Activated CD8-positive, alpha-beta memory T cell treated with anti-CD3 and anti-CD28 coated beads, Interleukin-2, amount 10 ng/mL, durations not matched to agents 7 days and 5 days (primary cell): ENCODE measurements around the gene CSAD. TPM values are rescaled to one million over a fixed set of nuclear protein-coding genes. Genes with fewer than 3 reads are reported as not detected.
A peak's percentile ranks its signal among the peaks of the same experiment; 100 is the strongest.

Experiments
- ATAC-seq: fragments of 150-1000 bp; cut with Tn5 transposase; one replicate; pipeline ENCODE4 v1.10.0; 2021; ENCODE audit warnings: moderate library complexity
- CTCF ChIA-PET: fragments of 350-600 bp; sonication (Branson Sonifier 250); formaldehyde crosslinking; loops from one replicate; lab custom pipeline; 2021; ENCODE audit warnings: antibody characterized with exemption; lab: Charles Lee
- DNase-seq: peaks from one replicate; pipeline ENCODE4 v3.0.0-alpha.2; 2020
- H3K27ac Mint-ChIP-seq: one replicate; pipeline ENCODE4 v1.8.0; 2021; ENCODE audit warnings: mild to moderate bottlenecking, mixed read lengths
- H3K27me3 Mint-ChIP-seq: one replicate; pipeline ENCODE4 v1.8.0; 2021; ENCODE audit warnings: mixed read lengths
- H3K36me3 Mint-ChIP-seq: one replicate; pipeline ENCODE4 v1.8.0; 2021; ENCODE audit warnings: mild to moderate bottlenecking, mixed read lengths
- H3K4me1 Mint-ChIP-seq: one replicate; pipeline ENCODE4 v1.8.0; 2021; ENCODE audit warnings: mixed read lengths
- H3K4me3 Mint-ChIP-seq: one replicate; pipeline ENCODE4 v1.8.0; 2021; ENCODE audit warnings: mild to moderate bottlenecking, moderate library complexity, mixed read lengths
- H3K9me3 Mint-ChIP-seq: one replicate; pipeline ENCODE4 v1.8.0; 2022; ENCODE audit warnings: low read depth, mixed read lengths
- total RNA-seq, 2 experiments: library from RNA; stranded (reverse); gene quantifications; one replicate each; pipeline ENCODE4 v1.2.3, GENCODE V29; 2021

CSAD gene
- total RNA-seq: 10 to 100 TPM; 19.6 to 28.1 TPM

- peaks cover 32% of the 10 kb centered on the region for H3K36me3 Mint-ChIP-seq
These were observed at the start of gene CSAD, which contains the start of gene ZNF740 for GRCh38 chr12:53180220-53180930. CSAD (minus strand) TSS chr12:53180925; CDS start chr12:53173470, 7,455 bp downstream. ZNF740 (plus strand) TSS chr12:53180722; CDS start chr12:53181984, 1,262 bp downstream.

GRCh38 chr12:53230108-53230845 is 49.6 kb upstream of the CSAD start:
- H3K27ac Mint-ChIP-seq: no peak overlapping the region
- ATAC-seq (no peak), DNase-seq (no peak)
- CTCF ChIA-PET: interaction anchor here (1.1 to 1.6 kb wide), 5 partner anchors 11 to 21 kb away, joined by 3 to 6 read pairs (median 3); no protein-coding TSS in a partner anchor
- H3K27me3 Mint-ChIP-seq: no peaks in the 10 kb centered on the region
- no peaks in the 10 kb centered on the region for H3K9me3 Mint-ChIP-seq
- H3K4me3 Mint-ChIP-seq: no peak overlapping the region
- H3K4me1 Mint-ChIP-seq: peaks cover 31% of the 10 kb centered on the region
- no peaks in the 10 kb centered on the region for H3K36me3 Mint-ChIP-seq

More at GRCh38 chr12:53180220-53180930, at the start of gene CSAD, which contains the start of gene ZNF740:
- H3K9me3 Mint-ChIP-seq: no peaks in the 10 kb centered on the region
- CTCF ChIA-PET: interaction anchor here (0.6 to 5.9 kb wide), 21 partner anchors 10 to 243 kb away, joined by 3 to 52 read pairs (median 8); partner anchors contain the start of genes AAAS, ESPL1, PFDN5 and SOAT2
- peak within 1 kb of the TSS; percentile 85 for H3K4me3 Mint-ChIP-seq
- DNase-seq (peak; percentile 99), ATAC-seq (peak; percentile 98)
- H3K27me3 Mint-ChIP-seq: no peaks in the 10 kb centered on the region
- peaks cover 50% of the 10 kb centered on the region for H3K4me1 Mint-ChIP-seq
- peak within 1 kb of the TSS; percentile 98 for H3K27ac Mint-ChIP-seq

GRCh38 chr12:53229454-53229853 is 48.7 kb upstream of the CSAD start:
- no peaks in the 10 kb centered on the region for H3K9me3 Mint-ChIP-seq
- no peak overlapping the region for H3K4me3 Mint-ChIP-seq
- no peaks in the 10 kb centered on the region for H3K36me3 Mint-ChIP-seq
- no peak overlapping the region for H3K27ac Mint-ChIP-seq
- DNase-seq (no peak), ATAC-seq (no peak)
- no peaks in the 10 kb centered on the region for H3K27me3 Mint-ChIP-seq
- H3K4me1 Mint-ChIP-seq: peaks cover 34% of the 10 kb centered on the region
- CTCF ChIA-PET: interaction anchor here (0.8 to 1.3 kb wide), 4 partner anchors 10 to 92 kb away, joined by 3 to 5 read pairs (median 4); partner anchors contain the start of gene AAAS

DNA sequence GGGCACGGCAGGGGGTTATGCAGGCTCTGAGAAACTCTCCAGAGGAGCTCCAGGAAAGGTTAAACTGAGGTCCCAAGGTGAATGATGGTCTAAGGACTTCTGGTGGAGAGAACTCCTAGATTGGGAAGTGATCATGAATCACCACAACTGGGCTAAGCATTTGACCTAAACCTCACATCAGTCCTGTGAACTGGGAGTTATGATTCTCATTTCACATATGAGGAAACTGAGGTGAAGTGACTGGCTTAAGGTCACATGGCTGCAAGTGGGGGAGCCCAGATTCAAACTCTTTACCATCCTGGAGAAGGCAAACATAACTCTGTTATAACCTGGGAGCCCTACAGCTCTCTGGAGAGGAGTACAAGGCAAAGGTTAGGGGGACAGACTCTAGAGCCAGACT is 47.1 kb upstream of the CSAD start:
- Mint-ChIP-seq H3K36me3 (no peaks in the 10 kb centered on the region), H3K4me1 (peaks cover 35% of the 10 kb centered on the region)
- CTCF ChIA-PET: interaction anchor here (1.3 kb wide), 1 partner anchor 9 kb away, joined by 4 read pairs; no protein-coding TSS in a partner anchor

DNA sequence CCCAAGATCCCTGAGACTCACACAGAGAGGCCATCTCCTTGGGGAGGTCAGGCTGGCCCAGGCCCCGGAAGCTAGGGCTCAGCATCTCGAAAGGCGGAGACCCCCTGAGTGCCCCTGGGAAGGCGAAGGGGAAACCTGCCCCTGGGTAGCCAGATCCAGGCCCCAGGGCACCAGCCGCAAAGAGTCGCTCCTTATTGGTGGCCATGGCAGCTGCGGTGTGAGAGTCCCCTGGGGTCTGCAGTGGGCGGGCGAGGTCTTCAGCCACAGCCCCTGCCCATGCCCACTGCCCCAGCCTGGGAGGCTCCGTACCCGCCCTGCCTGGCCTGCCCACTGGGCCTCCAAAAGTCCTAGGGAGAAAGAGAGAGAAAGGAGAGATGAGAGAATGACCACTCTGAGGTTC is 46.6 kb upstream of the CSAD start:
- H3K4me3 Mint-ChIP-seq: no peak overlapping the region
- ATAC-seq: no peak
- no peak overlapping the region for H3K27ac Mint-ChIP-seq
- H3K27me3 Mint-ChIP-seq: no peaks in the 10 kb centered on the region
- peaks cover 35% of the 10 kb centered on the region for H3K4me1 Mint-ChIP-seq
- no peaks in the 10 kb centered on the region for H3K36me3 Mint-ChIP-seq
- CTCF ChIA-PET: no interaction called here
- H3K9me3 Mint-ChIP-seq: no peaks in the 10 kb centered on the region
- no peak for DNase-seq

More for the DNA sequence above, 47.1 kb upstream of the CSAD start:
- ATAC-seq: no peak
- no peaks in the 10 kb centered on the region for H3K27me3 Mint-ChIP-seq
- H3K9me3 Mint-ChIP-seq: no peaks in the 10 kb centered on the region
- H3K27ac Mint-ChIP-seq: no peak overlapping the region
- no peak for DNase-seq
- no peak overlapping the region for H3K4me3 Mint-ChIP-seq

DNA sequence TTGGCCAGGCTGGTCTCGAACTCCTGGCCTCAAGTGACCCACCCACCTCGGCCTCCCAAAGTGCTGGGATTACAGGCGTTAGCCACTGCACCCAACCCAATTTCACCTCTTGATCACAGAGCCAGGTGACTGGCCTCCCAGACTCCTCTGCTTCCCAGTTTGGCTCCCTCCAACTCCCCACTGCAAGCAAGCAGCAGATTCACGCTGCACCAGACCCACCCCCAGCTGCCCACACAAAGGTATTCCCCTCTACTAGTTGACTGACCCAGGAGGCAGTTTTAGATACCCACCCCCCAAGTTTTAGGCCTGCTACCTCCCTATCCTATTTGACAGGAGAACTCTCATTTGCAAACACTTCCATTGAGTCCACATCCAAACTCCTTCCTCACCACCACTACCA is 46.1 kb upstream of the CSAD start:
- Mint-ChIP-seq H3K9me3 (no peaks in the 10 kb centered on the region), H3K4me1 (peaks cover 39% of the 10 kb centered on the region), H3K36me3 (no peaks in the 10 kb centered on the region), H3K4me3 (no peak overlapping the region), H3K27ac (no peak overlapping the region), H3K27me3 (no peaks in the 10 kb centered on the region)
- no peak for DNase-seq
- CTCF ChIA-PET: interaction anchor here (16.0 kb wide), 1 partner anchor 19 kb away, joined by 164 read pairs; the partner anchor contains the start of gene ITGB7
- ATAC-seq: no peak

GRCh38 chr12:53225635-53226424 is 45.1 kb upstream of the CSAD start:
- H3K36me3 Mint-ChIP-seq: no peaks in the 10 kb centered on the region
- no peak overlapping the region for H3K27ac Mint-ChIP-seq
- no peak overlapping the region for H3K4me3 Mint-ChIP-seq
- DNase-seq: no peak
- H3K9me3 Mint-ChIP-seq: no peaks in the 10 kb centered on the region
- ATAC-seq: no peak
- CTCF ChIA-PET: interaction anchor here (1.8 to 16.0 kb wide), 2 partner anchors 18 to 26 kb away, joined by 4 to 164 read pairs; partner anchors contain the start of gene ITGB7
- H3K27me3 Mint-ChIP-seq: no peaks in the 10 kb centered on the region
- peaks cover 38% of the 10 kb centered on the region for H3K4me1 Mint-ChIP-seq

DNA sequence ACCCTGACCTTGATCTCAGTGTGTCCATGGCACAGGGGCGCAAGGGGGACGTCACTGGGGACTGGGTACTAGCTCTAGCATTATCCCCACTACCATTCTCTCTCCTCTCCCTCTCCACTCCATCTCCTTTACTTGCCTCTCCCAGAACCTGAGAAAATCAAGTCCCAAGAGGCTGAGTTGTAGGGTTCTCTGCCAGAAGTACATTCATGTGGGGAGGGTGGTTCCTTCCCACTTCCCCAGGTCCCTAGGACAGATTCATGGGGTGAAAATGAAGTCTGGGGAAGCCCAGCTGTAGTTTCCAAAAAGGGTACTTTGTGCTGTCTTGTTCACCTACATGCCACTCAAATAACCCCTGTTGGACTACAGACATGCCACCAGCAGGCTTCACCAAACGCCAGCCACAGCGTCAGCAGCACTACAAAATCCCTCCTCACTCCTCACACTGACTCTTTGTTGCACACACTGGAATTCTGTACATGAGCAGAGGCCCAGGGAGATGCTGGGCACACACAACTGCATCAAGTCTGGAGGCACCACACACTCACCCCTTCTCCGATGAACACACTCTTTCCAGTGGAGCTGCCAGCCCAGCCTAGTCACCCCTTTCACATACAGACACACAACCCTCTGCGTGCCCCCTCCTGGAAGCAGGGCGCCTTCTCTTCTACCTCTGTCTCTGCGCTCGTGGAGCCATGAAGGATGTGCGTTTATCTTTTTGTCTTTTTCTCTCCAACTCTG is 44.3 kb upstream of the CSAD start:
- no peak for DNase-seq

DNA sequence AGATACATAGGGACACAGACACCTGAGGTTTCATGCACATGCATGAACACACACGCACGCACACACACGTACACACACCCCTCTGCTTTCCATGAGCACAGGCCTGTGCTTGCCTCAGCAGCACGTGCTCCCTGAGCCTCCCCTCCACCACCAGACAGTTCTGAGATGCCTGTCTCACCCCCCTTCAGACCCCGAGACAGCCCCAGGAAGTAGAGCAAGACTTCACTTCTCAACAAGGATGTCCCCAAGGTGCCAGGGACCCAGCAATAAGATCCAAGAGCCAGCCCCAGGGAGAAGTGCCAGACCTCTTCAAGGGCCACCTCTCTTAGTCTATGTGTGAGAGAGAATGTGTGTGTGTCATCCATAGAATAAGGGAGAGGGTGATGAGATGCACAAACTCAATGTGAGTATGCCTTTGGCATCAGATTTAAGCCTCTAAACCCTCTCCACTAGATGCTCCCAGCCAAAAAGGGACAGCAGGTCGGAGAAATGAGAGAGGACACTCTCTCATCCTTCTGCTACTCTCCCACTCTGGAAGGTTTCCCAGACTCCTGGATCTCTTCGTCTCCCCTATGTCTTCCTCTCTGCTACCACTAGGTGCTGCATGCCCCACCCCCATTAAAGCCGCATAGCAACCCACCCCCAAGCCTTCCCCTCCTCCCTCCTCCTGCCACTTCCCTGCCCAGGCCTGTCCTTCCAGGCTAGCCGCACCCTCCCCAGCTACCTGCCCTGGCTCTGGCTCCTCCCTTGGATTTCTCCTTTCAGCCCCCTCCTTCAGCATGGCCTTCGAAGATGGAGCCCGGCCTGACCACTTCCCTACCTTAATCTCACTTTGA is 43.6 kb upstream of the CSAD start:
- H3K4me3 Mint-ChIP-seq: peak overlapping the region; percentile 43
- no peak for ATAC-seq
- peaks cover 43% of the 10 kb centered on the region for H3K4me1 Mint-ChIP-seq
- H3K27me3 Mint-ChIP-seq: no peaks in the 10 kb centered on the region
- peak overlapping the region; percentile 78 for H3K27ac Mint-ChIP-seq
- H3K9me3 Mint-ChIP-seq: no peaks in the 10 kb centered on the region
- H3K36me3 Mint-ChIP-seq: no peaks in the 10 kb centered on the region
- CTCF ChIA-PET: interaction anchor here (1.1 to 19.8 kb wide), 5 partner anchors 17 to 44 kb away, joined by 3 to 294 read pairs (median 4); partner anchors contain the start of genes ESPL1 and ITGB7
- DNase-seq: no peak

More for the DNA sequence above, 44.3 kb upstream of the CSAD start:
- no peaks in the 10 kb centered on the region for H3K36me3 Mint-ChIP-seq
- no peak for ATAC-seq
- no peaks in the 10 kb centered on the region for H3K9me3 Mint-ChIP-seq
- peak overlapping the region; percentile 10 for H3K27ac Mint-ChIP-seq
- no peak overlapping the region for H3K4me3 Mint-ChIP-seq
- peaks cover 40% of the 10 kb centered on the region for H3K4me1 Mint-ChIP-seq
- H3K27me3 Mint-ChIP-seq: no peaks in the 10 kb centered on the region
- CTCF ChIA-PET: interaction anchor here (1.1 to 16.0 kb wide), 3 partner anchors 18 to 26 kb away, joined by 4 to 164 read pairs (median 4); partner anchors contain the start of gene ITGB7

DNA sequence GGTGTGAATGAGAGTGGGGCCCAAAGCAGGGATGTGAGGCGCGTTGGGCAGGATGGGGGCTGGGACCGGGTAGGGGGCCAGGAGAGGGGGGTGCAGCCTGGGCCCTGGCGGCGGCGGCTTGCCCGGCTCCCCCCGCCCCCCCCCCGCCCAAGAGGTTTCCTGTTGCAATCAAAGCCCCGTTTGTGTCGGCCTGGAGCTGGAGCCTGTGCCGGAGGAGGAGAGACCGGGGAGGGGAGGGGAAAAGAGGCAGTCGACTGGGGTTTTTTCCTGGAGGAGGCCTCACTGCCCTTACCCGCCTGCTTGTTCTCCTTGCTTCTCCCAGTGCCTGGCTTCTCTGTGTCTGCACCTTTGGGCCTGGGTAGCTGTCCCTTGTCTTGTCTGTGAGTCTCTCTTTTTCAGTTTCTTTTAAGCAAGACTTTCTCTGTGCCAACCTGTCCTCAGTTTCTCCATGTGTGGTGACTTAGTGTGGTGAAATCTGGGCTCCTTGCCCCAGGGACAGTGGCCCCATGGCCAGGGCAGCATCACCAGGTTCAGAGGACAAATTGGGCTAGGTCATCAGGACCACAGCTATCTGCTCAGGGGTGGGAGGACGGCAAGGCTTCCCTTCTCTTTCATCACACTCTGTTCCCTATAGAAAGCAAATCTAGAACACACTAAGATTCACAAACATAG is 42.8 kb upstream of the CSAD start:
- H3K9me3 Mint-ChIP-seq: no peaks in the 10 kb centered on the region
- no peaks in the 10 kb centered on the region for H3K36me3 Mint-ChIP-seq
- DNase-seq (no peak), ATAC-seq (no peak)
- H3K27me3 Mint-ChIP-seq: no peaks in the 10 kb centered on the region
- peak overlapping the region; percentile 95 for H3K27ac Mint-ChIP-seq
- peaks cover 48% of the 10 kb centered on the region for H3K4me1 Mint-ChIP-seq
- H3K4me3 Mint-ChIP-seq: peak overlapping the region; percentile 43
- CTCF ChIA-PET: interaction anchor here (1.0 to 19.8 kb wide), 4 partner anchors 16 to 64 kb away, joined by 3 to 294 read pairs (median 84); partner anchors contain the start of genes ESPL1 and ITGB7

DNA sequence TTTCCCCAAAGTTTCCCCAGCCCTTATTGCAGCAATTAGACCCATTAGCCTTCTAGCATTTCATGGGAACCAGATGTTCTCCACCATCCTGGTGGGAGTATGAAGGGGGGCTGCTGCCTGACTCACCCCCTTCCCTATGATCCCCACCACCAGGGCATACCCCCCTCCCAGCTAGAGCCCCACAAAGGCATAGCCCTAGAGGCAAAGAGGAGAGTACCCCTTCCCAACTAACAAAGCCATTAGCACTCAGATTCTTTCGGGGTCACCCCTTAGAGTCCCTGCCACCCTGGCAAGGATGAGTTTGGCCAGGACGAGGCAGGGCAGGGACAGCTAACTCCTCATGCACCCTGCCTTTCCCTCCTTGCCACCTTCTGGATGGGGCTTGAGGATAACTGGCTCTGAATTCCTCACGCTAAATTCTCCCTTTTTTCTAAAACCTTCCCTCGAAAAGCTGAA is 42.1 kb upstream of the CSAD start:
- Mint-ChIP-seq H3K9me3 (no peaks in the 10 kb centered on the region), H3K36me3 (no peaks in the 10 kb centered on the region), H3K27me3 (no peaks in the 10 kb centered on the region), H3K4me3 (no peak overlapping the region), H3K4me1 (peaks cover 55% of the 10 kb centered on the region), H3K27ac (peak overlapping the region; percentile 95)
- CTCF ChIA-PET: interaction anchor here (1.0 to 19.8 kb wide), 4 partner anchors 15 to 63 kb away, joined by 3 to 294 read pairs (median 84); partner anchors contain the start of genes ESPL1 and ITGB7
- DNase-seq (no peak), ATAC-seq (no peak)
